ENCODE measurements around the gene PARVB. TPM values are rescaled to one million over a fixed set of nuclear protein-coding genes. Genes with fewer than 3 reads are reported as not detected.

Gene PARVB
- total and polyA plus RNA-seq, 2 of the 8 experiments (the other 6 are each of a cell fraction or from before 2014, with no cell fraction given): 14.5 to 18.6 TPM

- 0 out of 2 replicates have a peak overlapping the region, but pooled peaks have one; percentile 21 for H2BK15ac ChIP-seq (ENCODE audit: low read length)
- no peak overlapping the region for H3K4me2 ChIP-seq (ENCODE audit: insufficient read depth in 1 of 2, low read depth in 2 of 2, low read length in 2 of 2)
- no peak overlapping the region for H3K27ac ChIP-seq (ENCODE audit: low read depth, low read length)
- DNase-seq (ENCODE audit: low read depth in 1 of 2, low spot score in 2 of 2) (no peak), FAIRE-seq (no peak)
- H3K36me3 ChIP-seq (ENCODE audit: control insufficient read depth in 2 of 4, insufficient read depth in 4 of 4, low read length in 3 of 4): 0 out of 8 replicates have a peak, but pooled peaks cover 0 to 2% (median 0%) of the 10 kb centered on the region in 4 experiments
- no peak overlapping the region for H3K14ac ChIP-seq (ENCODE audit: insufficient read length)
- H4K91ac ChIP-seq (replicated peaks; ENCODE audit: insufficient read length, low read length): no peak overlapping the region
- no peak overlapping the region for H3K4me3 ChIP-seq (ENCODE audit: extremely low read depth in 1 of 4, insufficient read depth in 2 of 4, low read depth in 3 of 4, low read length in 4 of 4)
- no peak overlapping the region for H3K9ac ChIP-seq (replicated peaks in 1 of 4; ENCODE audit: extremely low read depth in 1 of 4, low read depth in 3 of 4, low read length in 3 of 4)
- 0 out of 2 replicates have a peak overlapping the region, but pooled peaks have one; percentile 29 for H3K18ac ChIP-seq (ENCODE audit: extremely low read depth, low read length)
- no peaks in the 10 kb centered on the region for H4K20me1 ChIP-seq (replicated peaks in 1 of 2; ENCODE audit: control insufficient read depth in 1 of 2, insufficient read depth in 2 of 2, low read length in 2 of 2)
- no peak overlapping the region for H3K4ac ChIP-seq (replicated peaks; ENCODE audit: insufficient read length, low read depth, low read length)
- H2BK12ac ChIP-seq (ENCODE audit: low read depth, low read length): no peak overlapping the region
- CTCF ChIA-PET (ENCODE audit: partially characterized antibody): interaction anchor here (1.0 to 1.7 kb wide), 4 partner anchors 19 to 136 kb away, joined by 3 to 4 read pairs (median 4); no protein-coding TSS in a partner anchor
- no peak overlapping the region for H3K56ac ChIP-seq (replicated peaks; ENCODE audit: insufficient read length, low read depth, low read length)
- peaks cover 0 to 8% (median 4%) of the 10 kb centered on the region in 4 experiments; a peak in 4 of 7 replicates for H3K4me1 ChIP-seq (replicated peaks in 1 of 4; ENCODE audit: control insufficient read depth in 3 of 4, insufficient read depth in 4 of 4, low read length in 3 of 4)
- no peaks in the 10 kb centered on the region for H3K79me1 ChIP-seq (ENCODE audit: low read depth, low read length)
- no peak overlapping the region for H3K23ac ChIP-seq (ENCODE audit: insufficient read length)
- no peak overlapping the region for H4K5ac ChIP-seq (ENCODE audit: insufficient read length, low read depth, low read length)
- H3K9me3 ChIP-seq (ENCODE audit: insufficient read depth in 2 of 2, low read depth in 1 of 2, low read length in 1 of 2): peaks cover 13 to 16% of the 10 kb centered on the region in 2 experiments
- H2AK5ac ChIP-seq (ENCODE audit: low read depth, low read length): no peak overlapping the region
- H3K27me3 ChIP-seq (replicated peaks in 1 of 4; ENCODE audit: control insufficient read depth in 3 of 4, extremely low read depth in 1 of 4, insufficient read depth in 3 of 4, low read length in 3 of 4): no peaks in the 10 kb centered on the region
- H3K79me2 ChIP-seq (ENCODE audit: control insufficient read depth in 1 of 2, insufficient read depth in 2 of 2, low read length in 2 of 2): no peaks in the 10 kb centered on the region
- H2BK120ac ChIP-seq (replicated peaks; ENCODE audit: low read depth, low read length): no peak overlapping the region
- no peak overlapping the region for H2BK20ac ChIP-seq (ENCODE audit: low read length)
- no peak overlapping the region; the same call in 1 of the 2 replicates for H2BK5ac ChIP-seq (ENCODE audit: low read depth, low read length)
- POLR2A ChIA-PET (ENCODE audit: partially characterized antibody): interaction anchor here (0.8 to 1.1 kb wide), 2 partner anchors 16 to 19 kb away, joined by 3 read pairs; no protein-coding TSS in a partner anchor
- H4K8ac ChIP-seq (ENCODE audit: extremely low read depth, insufficient read depth, low read length): no peak overlapping the region
- WGBS, 2 experiments (ENCODE audit: extremely low coverage in 1 of 2, insufficient coverage in 1 of 2, insufficient read length in 1 of 2, insufficient replicate concordance in 2 of 2, low coverage in 1 of 2, low lambda C conversion rate in 2 of 2, missing lambda C conversion rate in 1 of 2): 95% methylated on average over 19 of the region's 19 CpGs; no CpG with 5 or more reads in 1 of the 2 experiments
- no peak overlapping the region for H2AFZ ChIP-seq (ENCODE audit: low read length)
- H3K23me2 ChIP-seq (ENCODE audit: low read depth, low read length): no peaks in the 10 kb centered on the region
These were observed 105.0 kb downstream of the PARVB start for GRCh38 chr22:44128958-44129618.
